Effector CD8-positive, alpha-beta T cell (primary cell): Measurements from ENCODE around the gene IRF2.

Experiments
- DNase-seq: peaks from one replicate; lab custom pipeline; 2025; lab: John Stamatoyannopoulos, UW

The IRF2 gene

DNA sequence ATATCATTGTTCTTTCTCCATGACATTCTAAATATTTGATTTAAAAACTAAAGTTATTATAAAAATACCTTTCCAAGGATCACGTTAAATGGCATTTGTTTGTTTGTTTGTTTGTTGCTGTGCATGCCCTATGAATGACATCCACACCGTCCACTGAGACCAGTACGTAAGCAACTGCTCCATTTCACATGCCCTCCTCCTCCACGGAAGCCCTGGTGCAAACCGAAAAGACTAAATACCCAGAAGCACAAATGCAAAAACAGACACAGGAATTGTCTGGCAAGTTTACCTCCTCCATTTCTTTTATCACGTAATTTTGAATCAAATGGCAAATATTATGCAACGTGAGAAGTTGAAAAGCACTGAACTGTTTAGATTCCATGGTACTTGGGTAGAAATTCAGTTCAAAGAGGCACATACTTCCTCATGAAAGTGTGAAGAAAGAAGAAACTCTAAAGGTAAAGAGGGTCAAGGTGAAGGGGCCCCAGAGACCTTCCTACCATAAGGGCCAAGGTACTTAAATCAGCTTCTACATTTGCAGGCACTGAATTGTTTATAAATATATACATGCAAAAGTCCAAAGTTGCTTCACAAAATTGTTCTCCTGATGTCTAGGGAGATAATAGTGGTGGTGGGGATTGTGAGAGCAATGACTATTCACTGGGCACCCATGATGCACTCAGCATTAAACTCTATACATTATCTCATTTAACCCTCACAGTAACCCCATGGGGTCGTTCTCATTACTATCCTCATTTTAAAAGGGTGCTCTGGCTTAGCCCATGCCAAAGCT lies 23.4 kb downstream of the IRF2 start:
- DNase-seq = no peak

DNA sequence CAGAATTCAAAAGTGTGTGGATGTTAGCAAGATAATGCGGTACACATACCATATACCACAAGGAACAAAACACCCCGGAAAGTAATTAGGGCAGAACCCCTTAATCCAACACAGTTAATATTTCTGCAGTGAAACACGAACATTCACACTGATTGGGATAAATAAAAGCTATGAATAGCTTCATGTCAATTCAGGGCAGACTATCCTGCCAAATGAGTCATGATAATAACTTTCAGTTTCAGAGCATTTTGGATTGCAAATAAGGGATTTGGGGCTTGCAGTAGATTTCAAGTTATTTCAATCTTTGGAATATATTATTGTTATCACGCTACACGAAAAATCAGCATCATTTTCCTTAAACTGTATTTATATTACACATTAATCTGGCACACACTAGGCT lies 24.3 kb downstream of the IRF2 start:
- DNase-seq = no peak

DNA sequence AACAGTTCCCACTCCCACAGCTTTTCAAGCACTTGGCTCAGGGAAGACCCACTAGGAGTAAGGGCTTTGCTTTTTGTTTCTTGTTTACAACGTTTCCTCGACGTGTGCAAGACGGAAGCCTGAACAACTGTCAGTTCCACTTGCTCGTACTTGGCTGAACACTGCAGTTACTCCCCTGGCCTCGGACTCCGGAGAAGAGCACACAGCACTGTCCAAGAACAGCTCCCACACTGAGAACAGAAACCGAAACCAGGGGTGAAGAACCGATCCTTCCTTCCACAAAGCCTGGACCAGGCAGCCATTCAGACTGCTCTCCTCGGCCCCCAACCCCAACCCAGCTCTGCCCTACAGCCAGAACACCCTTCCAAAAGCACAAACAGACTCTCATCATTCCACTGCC lies 25.5 kb downstream of the IRF2 start:
- DNase-seq = no peak

DNA sequence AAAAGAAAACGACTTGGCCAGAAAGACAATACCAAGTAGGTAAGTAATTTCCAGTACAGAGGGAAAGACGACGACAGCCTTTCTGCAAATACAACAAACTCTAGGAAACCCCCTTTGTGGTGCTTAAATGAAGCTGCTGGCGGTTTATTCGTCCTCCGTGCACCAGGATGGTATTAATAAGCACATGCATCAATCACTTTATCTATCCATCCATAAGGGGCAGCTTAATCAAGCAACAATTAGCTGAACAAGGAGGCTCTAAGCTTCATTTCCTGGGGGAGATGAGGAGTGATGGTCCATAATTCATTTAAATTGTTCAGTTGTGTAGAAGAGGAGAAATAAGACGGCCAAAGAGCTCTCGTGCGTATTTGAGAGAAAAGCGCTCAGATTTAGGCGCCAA lies 26.2 kb downstream of the IRF2 start:
- no peak for DNase-seq

DNA sequence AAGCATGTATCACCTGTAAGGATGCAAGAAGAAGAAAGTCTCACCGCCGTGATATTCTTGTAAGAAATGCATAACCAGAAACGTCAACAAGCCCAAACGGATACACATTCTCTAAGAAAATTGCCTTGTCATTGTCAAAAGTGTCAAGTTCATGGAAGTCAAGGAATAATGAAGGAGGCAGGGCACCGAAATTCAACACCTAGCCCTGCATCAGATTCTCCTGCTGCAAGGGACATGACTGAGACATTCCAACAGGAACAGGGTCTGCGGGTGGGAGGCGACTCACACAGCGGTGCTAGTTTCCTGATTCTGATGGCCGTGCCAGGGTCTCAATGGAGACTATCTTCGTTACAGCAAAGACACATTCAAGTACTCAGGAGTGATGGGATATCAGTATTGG lies 26.7 kb downstream of the IRF2 start:
- DNase-seq = no peak

DNA sequence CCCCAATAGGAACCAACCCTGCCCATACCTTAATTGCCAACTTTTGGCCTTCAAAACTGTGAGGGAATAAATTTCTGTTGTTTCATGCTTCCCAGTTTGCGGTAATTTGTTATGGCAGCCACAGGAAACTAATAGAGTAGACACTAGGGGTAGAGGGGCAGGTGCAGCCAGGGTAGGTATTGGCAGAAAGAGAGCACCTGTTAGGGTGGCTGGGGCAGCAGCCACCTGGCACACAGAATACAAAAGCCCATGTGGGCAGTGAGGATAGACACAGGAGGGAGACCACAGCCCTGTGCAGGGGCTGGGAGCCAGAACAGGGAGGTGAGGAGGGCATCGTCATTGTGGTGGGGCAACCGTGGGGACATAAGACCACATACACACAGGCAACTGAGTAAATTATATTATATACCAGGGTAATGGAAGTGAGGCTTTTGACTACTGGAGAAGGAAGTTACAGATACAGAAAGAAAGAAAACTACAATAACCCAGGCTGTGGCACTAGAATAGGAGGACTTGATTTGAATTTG lies 28.2 kb downstream of the IRF2 start:
- DNase-seq = no peak

DNA sequence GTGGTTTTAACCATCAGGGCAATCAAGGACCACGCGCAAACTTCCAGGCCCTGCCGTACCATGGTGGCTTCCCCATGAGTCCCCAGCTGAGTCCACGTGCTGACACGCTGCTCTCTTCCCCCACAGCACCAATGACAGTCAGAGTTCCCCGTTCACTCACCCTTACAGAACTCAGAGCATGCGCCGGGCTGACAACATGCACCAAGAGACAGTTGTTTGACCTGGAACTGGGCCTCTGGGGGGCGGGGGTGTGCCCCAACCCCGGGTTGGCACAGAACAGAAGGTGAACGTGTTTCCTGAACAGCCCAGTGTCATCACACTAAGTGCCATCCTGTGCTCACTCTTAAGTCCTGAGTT lies 29.4 kb downstream of the IRF2 start:
- DNase-seq = no peak

DNA sequence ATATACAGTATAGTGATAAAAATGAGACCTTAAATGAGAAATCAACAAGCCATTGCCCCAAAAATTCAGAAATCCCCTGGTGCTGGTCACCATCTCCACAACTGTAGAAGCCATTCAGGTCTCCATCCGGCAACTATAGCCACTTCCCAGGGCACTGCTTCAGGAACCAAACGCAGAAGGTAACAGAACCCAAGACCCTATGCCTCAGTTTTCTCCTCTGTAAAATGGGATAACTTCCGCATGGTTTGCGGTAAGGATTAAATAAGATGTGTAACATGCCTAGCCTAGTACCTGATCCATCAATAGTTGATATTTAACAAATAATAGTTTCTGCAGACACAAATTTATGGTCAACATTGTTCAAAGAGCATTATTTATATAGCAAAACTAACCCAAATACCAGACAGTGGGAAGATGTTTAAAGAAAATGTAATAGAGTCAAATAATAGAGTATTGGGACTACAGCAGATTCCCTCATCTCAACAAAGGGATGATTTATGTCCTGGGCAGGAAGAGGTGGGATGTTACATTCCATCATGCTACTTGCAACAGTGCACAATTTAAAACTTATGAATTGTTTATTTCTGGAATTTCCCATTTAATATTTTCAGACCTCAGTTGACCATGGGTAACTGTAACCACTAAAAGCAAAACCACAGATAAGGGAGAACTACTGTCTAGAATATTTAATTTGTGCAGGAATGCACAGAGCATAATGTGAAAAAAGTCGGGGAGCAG lies 30.0 kb downstream of the IRF2 start:
- no peak for DNase-seq

DNA sequence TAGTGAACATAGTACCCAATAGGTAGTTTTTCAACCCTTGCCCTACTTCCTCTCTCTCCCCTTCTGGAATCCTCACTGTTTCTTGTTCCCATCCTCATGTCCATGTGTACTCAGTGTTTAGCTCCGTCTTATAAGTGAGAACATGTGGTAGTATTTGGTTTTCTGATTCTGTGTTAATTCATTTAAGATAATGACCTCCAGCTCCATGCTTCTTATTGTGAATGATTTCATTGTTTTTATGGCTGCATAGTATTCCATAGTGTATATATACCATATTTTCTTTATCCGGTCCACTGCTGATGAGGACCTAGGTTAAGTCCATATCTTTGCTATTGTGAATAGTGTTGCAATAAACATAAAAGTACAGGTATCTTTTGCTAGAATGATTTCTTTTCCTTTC lies 31.0 kb downstream of the IRF2 start:
- DNase-seq = no peak

DNA sequence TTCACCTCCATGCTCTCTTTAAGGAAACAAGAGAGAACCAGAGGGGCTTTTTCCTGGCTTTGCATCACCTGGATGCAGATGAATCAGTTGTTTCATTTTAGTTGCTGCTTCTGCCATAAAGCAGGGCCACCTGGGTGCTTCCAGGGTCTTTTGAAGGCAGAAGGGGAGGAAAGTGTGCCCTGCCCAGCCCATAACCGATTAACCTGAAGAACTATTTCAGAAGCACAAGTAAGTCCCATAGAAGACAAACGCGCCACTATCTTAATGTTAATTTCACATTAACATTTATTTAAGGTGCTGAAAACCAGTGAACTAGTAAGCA lies 32.1 kb downstream of the IRF2 start:
- no peak for DNase-seq

DNA sequence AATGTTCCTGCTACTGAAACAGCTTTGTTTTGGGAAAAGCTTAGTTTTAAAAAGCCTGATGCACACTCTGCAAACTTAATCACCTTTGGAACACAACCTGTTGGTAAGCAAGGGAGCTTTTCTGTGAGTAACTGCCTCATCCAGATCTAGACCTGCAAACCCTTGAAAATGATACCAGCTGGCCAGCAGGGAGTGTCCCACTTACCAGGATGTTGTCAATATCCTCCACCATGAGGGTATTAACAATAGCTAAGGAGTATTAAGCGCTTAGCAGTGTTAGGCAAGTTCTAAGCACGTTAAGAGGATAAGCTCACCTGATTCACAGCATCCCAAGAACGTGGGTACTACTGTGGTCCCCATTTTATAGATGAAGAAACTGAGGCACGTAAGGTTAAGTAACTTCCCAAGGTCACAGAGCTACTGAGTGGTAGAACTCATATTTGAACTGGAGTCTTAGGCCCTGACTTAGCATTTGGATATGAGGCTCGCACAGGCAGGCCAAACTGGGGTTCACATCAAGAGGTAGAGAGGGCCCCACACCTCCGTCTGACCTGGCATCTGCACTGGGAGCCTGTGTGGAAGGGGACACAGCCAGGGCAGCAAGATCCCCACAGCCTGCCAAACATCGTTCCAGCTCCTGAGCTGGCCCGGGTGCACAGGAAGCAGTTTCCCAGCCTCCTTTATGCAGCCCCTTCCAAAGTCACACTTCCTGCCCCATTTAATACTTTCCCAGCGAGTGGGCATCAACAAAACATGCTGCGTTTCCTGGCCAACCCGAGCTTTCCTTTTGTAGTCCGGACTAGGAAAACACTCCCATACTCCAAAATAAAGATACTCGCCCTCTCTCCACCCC lies 32.7 kb downstream of the IRF2 start:
- DNase-seq = no peak

DNA sequence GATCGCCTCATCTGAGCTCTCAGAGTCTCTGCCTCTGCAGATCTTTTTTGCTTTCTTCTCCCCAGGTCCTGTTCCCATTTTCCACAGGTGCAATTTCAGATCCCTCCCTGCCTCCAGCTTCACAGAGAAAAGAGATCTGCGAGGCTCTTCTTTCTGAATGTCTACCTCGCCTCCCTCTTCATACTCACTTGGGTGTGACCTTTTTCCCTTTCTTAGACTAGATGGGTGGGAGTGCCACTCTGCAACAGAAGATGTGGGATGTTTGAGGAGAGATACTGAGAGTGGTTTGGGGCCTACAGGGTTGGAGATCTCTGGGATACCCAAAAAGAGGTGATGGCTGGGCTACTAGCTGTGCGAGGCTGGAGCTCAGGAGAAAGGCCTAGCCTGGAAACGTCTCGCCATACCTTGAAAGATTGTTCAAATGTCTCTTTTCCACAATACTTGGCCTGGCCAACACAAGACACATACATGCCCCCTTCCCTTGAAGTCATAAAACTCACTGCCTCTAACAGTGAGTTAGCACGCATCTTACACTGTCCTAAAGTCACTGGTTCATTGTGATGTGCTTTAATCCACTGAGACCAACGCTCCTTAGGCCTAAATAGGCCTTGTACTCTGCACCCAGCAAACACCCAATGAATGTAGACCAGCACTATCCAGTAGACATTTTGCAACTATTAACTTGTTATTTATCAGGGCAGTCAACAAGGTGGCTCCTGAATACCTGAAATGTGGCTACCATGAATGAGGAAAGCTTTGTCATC lies 33.6 kb downstream of the IRF2 start:
- DNase-seq = no peak

DNA sequence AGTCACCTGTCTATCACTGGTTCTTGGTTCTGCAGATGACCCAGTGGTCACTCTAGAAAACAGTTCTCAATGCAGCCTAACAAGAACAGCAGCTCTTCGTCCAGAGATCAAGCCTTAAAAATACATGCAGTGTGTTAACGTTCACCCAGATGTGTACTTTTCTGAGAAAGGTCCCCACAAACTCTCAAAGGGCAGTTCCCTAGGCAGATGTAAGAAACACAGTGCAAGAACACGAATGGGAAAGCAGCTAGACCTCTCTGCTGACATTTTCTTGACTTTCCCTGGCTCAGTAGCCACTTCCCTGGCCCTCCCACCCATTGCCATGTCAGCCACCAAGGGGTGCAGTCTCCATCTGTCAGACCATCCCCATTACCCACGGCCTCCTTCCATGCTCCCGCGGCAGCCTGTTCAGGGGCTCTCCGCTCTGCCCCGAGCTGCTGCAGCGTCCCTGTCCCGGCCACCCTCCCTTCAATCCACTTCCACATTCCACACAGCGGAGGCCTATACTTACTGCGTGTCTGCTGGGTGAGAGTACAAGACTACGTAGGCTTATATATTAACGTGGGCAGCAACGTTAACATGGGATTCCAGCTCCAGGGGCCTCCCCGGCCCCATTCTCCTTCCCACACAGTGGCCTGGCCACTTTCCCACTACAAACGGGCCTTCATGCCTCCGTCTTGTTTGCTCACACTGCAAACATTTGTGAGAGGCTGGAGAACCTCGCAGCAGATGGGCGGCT lies 34.3 kb downstream of the IRF2 start:
- no peak for DNase-seq

DNA sequence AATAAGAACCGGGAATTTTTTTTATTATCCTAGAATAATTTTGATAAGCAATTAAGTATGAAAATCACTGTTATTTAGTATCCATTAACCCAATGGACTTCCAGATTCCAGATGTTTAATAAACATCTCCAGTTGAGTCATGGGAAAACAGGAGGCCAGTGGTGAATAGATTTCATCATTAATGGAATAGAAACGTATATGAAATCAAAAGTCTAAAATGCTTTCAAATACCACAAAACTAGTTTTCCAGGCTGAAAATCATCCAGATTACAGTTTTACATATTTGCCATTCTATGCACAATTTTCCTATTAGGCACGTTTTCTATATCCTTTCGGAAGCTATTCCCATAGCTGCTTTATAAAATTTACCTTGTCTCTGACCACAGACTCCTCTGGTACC lies 35.0 kb downstream of the IRF2 start:
- no peak for DNase-seq

DNA sequence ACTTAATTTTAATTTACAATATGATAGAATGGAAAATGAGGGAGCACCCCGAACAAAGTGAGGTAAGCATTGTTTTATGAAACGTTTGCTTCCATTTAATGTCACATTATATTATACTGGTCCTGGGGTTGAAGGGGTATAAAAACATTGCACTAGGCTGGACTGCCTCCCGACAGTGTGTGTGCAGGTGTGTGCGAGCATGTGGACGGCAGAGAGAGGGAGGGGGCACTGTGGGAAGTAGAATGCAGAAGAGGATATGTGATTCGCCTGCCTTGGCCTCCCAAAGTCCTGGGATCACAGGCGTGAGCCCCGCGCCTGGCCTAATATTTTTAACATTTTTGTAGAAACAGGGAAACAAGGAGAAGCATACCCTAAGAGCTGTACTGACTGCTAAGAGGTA lies 36.0 kb downstream of the IRF2 start:
- no peak for DNase-seq

DNA sequence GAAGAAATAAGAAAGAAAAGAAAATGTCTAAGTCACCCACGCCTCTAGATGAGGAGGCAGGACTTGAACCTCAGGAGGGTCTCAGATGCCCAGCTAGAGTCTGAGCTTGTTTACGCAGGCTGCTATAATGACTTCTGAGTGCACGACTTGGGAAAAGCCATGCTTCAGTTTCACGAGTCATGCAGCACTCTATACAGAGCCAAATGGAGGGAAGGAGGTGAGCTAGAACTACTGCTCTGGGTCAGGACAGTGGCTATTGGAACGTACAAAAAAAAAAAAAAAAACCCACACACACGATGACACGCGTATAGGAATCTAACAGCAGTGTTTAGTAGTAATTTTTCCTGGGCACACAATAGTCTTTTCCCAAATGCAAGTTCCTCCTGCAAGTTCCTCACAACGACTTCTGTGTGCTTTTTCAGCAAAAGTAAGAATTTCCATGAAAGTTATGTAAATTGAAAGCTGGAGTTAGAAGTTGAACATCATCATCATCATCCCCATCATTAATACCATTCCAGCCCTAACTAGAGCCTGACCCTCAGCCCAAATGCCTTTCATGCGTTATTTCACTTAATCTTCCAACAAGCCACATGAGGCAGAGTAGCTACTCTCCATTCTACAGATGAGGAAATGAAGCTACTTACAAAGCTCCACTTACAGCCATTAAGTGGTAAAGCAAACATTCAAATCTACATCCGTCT lies 36.6 kb downstream of the IRF2 start:
- DNase-seq = no peak

DNA sequence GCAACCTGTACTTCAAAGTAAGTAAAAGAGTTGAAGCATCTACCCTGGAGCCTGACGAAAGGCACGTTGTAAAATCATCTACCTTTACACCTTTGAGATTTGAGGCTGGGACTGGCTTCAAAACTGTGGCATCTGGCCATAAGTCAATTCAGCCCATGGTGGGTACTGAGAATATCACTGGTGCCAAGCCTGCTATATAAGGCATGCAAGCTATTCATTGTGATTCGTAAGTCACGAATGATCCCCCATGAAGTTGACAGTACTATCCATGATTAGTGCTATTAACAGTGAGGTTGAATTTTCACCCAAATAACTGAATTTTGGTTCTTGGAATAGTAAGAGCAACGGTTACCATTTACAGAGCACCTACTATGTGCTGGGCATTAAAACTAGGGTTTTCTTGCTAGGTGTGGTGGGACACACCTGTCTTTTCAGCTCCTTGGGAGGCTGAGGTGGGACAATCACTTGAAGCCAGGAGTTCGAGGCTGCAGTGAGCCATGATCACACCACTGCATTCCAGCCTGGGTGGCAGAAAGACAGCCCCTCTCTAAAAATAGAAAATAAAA lies 39.8 kb downstream of the IRF2 start:
- DNase-seq = no peak

DNA sequence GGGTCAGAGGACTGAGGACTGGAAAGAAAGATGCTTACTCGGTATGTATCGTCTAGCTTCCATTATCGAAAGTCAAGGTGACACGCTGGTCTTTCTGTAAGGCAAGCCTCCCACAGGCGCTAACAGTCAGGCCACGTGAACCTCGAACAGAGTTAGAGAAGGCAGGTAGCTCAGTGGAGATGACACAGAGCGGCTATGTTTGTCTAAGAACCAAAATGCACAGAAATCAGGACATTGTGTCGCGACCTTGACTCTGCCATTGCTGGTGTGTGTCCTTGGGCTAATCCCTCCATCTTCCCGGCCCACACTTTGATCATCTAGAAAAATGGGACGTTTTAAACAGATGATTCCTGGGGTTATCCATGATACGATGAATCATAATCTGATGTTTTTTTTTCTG lies 40.3 kb downstream of the IRF2 start:
- DNase-seq = no peak

DNA sequence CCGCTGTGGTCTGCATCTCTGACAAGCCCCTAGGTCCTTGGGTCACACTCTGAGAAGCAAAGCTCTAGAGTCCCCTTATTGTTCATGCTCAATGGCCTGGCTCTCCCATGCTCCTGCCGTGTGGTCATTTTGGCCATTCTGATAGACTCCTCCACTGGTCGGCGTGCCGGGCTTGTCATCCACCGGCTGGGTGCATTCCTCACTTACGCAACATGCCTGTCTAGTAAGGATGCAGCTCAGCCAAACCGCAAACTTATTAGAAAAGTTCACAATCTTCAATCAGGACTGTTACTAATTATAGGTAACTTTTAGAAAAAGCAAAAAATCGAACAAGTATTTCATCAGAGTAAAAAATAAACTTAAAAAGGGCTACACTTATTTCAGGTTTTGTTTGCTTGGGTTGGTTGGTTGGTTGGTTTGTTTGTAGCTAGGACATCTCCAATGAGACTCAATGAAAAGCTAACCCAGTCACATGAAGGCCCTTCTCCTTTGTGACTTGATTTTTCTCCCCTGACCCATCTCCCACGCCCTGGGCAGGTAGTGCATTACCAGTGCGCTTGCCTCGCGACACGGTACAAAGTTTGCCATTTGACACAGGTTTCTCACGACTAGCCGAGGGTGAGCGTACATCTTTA lies 41.0 kb downstream of the IRF2 start:
- no peak for DNase-seq
